Fibroblast of skin of left biceps (primary cell): ENCODE results near the gene ADAMTSL1.

Source experiments
- DNase-seq, 2 experiments: peaks; one replicate each; pipeline ENCODE4 v3.0.0-alpha.2; 2013; ENCODE audit warnings: low read depth in 2 of 2

ADAMTSL1 gene

GRCh38 chr9:18555105-18555883, 81.3 kb downstream of the ADAMTSL1 start:
- no peak for DNase-seq

- DNase-seq = no peak
Observed at GRCh38 chr9:18564018-18564880, 90.3 kb downstream of the ADAMTSL1 start.

GRCh38 chr9:18566121-18566520, 92.2 kb downstream of the ADAMTSL1 start:
- peak; percentile 40 to 47 for DNase-seq

- DNase-seq = no peak
Observed at GRCh38 chr9:18568973-18569372, 95.0 kb downstream of the ADAMTSL1 start.

- DNase-seq = no peak
Observed at GRCh38 chr9:18569941-18570630, 96.1 kb downstream of the ADAMTSL1 start.

- no peak for DNase-seq
Observed at GRCh38 chr9:18573021-18573556, 99.1 kb downstream of the ADAMTSL1 start.

GRCh38 chr9:18575686-18576085, 101.7 kb downstream of the ADAMTSL1 start:
- no peak for DNase-seq

GRCh38 chr9:18579536-18579935, 105.6 kb downstream of the ADAMTSL1 start:
- no peak for DNase-seq

- peak in 1 of 2 experiments; percentile 21 for DNase-seq
Observed at GRCh38 chr9:18580151-18580550, 106.2 kb downstream of the ADAMTSL1 start.

GRCh38 chr9:18585996-18586395, 112.0 kb downstream of the ADAMTSL1 start:
- DNase-seq = no peak

GRCh38 chr9:18588002-18588401, 114.0 kb downstream of the ADAMTSL1 start:
- DNase-seq = peak; percentile 43 to 55

GRCh38 chr9:18591261-18591660, 117.3 kb downstream of the ADAMTSL1 start:
- no peak for DNase-seq

GRCh38 chr9:18594837-18595236, 120.9 kb downstream of the ADAMTSL1 start:
- DNase-seq = no peak

- DNase-seq = no peak
Observed at GRCh38 chr9:18595597-18595996, 121.6 kb downstream of the ADAMTSL1 start.

- DNase-seq = peak; percentile 62 to 64
Observed at GRCh38 chr9:18596920-18597319, 123.0 kb downstream of the ADAMTSL1 start.

GRCh38 chr9:18598969-18599368, 125.0 kb downstream of the ADAMTSL1 start:
- DNase-seq = no peak

GRCh38 chr9:18601026-18601425, 127.1 kb downstream of the ADAMTSL1 start:
- DNase-seq = no peak

- no peak for DNase-seq
Observed at GRCh38 chr9:18601956-18602355, 128.0 kb downstream of the ADAMTSL1 start.

GRCh38 chr9:18604767-18605730, 131.1 kb downstream of the ADAMTSL1 start:
- DNase-seq = no peak

GRCh38 chr9:18605766-18606180, 131.8 kb downstream of the ADAMTSL1 start:
- no peak for DNase-seq

- DNase-seq = no peak
Observed at GRCh38 chr9:18606281-18606680, 132.3 kb downstream of the ADAMTSL1 start.
